ENCODE results near the gene C12orf60.

GRCh38 chr12:14803830-14804160 lies 325 bp downstream of the C12orf60 start:
- no peak for TF ChIP-seq POLR2A (IDR thresholded peaks at IDR 0.05)
- TF ChIP-seq CTCF (IDR thresholded peaks at IDR 0.05), result no peak
